Stimulated activated naive CD8-positive, alpha-beta T cell treated with anti-CD3 and anti-CD28 coated beads, Interleukin-15, amount 100 ng/mL, for 72 hours (primary cell): ENCODE data around the gene GYPA.
"Not testable (repeated sequence)": the region's sequence is repeated elsewhere in the genome, so short reads cannot be mapped to it uniquely, and the experiment has no call there.

Experiments used
- ATAC-seq: fragments of 150-1000 bp; cut with Tn5 transposase; 2 replicates; pipeline ENCODE4 v1.10.0; 2021; ENCODE audit warnings: mild to moderate bottlenecking, moderate library complexity
- DNase-seq, 2 donors: peaks; one replicate each; pipeline ENCODE4 v3.0.0; 2021 to 2022
- H3K27ac Mint-ChIP-seq, 2 donors: one replicate each; pipeline ENCODE4 v1.8.0; 2022; ENCODE audit warnings: mild to moderate bottlenecking in 2 of 2, mixed read lengths in 2 of 2, moderate library complexity in 2 of 2
- H3K27me3 Mint-ChIP-seq: one replicate; pipeline ENCODE4 v1.8.0; 2022; ENCODE audit warnings: mixed read lengths
- H3K4me1 Mint-ChIP-seq: one replicate; pipeline ENCODE4 v1.8.0; 2022; ENCODE audit warnings: mild to moderate bottlenecking, mixed read lengths
- H3K4me3 Mint-ChIP-seq, 2 donors: one replicate each; pipeline ENCODE4 v1.8.0; 2022; ENCODE audit warnings: mild to moderate bottlenecking in 2 of 2, mixed read lengths in 2 of 2, moderate library complexity in 1 of 2
- H3K9me3 Mint-ChIP-seq, 2 donors: one replicate each; pipeline ENCODE4 v1.8.0; 2022; ENCODE audit warnings: mixed read lengths in 2 of 2

Gene GYPA

GRCh38 chr4:144093995-144094394 is 46.5 kb downstream of the GYPA start:
- not testable (repeated sequence) for H3K4me3 Mint-ChIP-seq, H3K9me3 Mint-ChIP-seq
- H3K27me3 Mint-ChIP-seq, result peaks cover 19% of the 10 kb centered on the region

GRCh38 chr4:144091181-144091580 is 49.3 kb downstream of the GYPA start:
- DNase-seq, H3K27ac Mint-ChIP-seq, H3K4me1 Mint-ChIP-seq, ATAC-seq, H3K4me3 Mint-ChIP-seq, H3K9me3 Mint-ChIP-seq: not testable (repeated sequence)
- H3K27me3 Mint-ChIP-seq, result peaks cover 27% of the 10 kb centered on the region

More at GRCh38 chr4:144093995-144094394, 46.5 kb downstream of the GYPA start:
- not testable (repeated sequence) for DNase-seq, ATAC-seq, H3K27ac Mint-ChIP-seq, H3K4me1 Mint-ChIP-seq

GRCh38 chr4:144090744-144091143 is 49.8 kb downstream of the GYPA start:
- Mint-ChIP-seq H3K4me3 (no peak overlapping the region), H3K27me3 (peaks cover 23% of the 10 kb centered on the region), H3K27ac (peak overlapping the region in 1 of 2 donors; percentile 53), H3K4me1 (no peaks in the 10 kb centered on the region), H3K9me3 (no peaks in the 10 kb centered on the region)
- ATAC-seq, result no peak
- no peak for DNase-seq

GRCh38 chr4:144082053-144082452 is 58.5 kb downstream of the GYPA start:
- Mint-ChIP-seq H3K27ac (peak overlapping the region in 1 of 2 donors; percentile 52), H3K27me3 (peaks cover 15% of the 10 kb centered on the region)
- not testable (repeated sequence) for H3K4me3 Mint-ChIP-seq, H3K9me3 Mint-ChIP-seq, ATAC-seq, DNase-seq, H3K4me1 Mint-ChIP-seq

GRCh38 chr4:144080135-144080534 is 60.4 kb downstream of the GYPA start:
- H3K4me1 Mint-ChIP-seq, result not testable (repeated sequence)

GRCh38 chr4:144078746-144079145 is 61.8 kb downstream of the GYPA start:
- not testable (repeated sequence) for ATAC-seq, H3K4me1 Mint-ChIP-seq, H3K9me3 Mint-ChIP-seq, DNase-seq, H3K27me3 Mint-ChIP-seq, H3K27ac Mint-ChIP-seq, H3K4me3 Mint-ChIP-seq

More at GRCh38 chr4:144080135-144080534, 60.4 kb downstream of the GYPA start:
- not testable (repeated sequence) for ATAC-seq, H3K27ac Mint-ChIP-seq, DNase-seq, H3K4me3 Mint-ChIP-seq, H3K27me3 Mint-ChIP-seq, H3K9me3 Mint-ChIP-seq

- H3K27ac Mint-ChIP-seq, H3K4me3 Mint-ChIP-seq, ATAC-seq, H3K4me1 Mint-ChIP-seq, H3K27me3 Mint-ChIP-seq, DNase-seq: not testable (repeated sequence)
- peaks cover 6 to 11% of the 10 kb centered on the region in 2 donors for H3K9me3 Mint-ChIP-seq
Measured at GRCh38 chr4:144061556-144061955, 79.0 kb downstream of the GYPA start.

GRCh38 chr4:144060234-144060859 is 80.2 kb downstream of the GYPA start:
- H3K27ac Mint-ChIP-seq, H3K4me1 Mint-ChIP-seq, DNase-seq, H3K27me3 Mint-ChIP-seq, H3K4me3 Mint-ChIP-seq, ATAC-seq: not testable (repeated sequence)
- H3K9me3 Mint-ChIP-seq, result peaks cover 6 to 11% of the 10 kb centered on the region in 2 donors
